AG04449 (cell line): ENCODE data around the gene PERM1.
"Not testable (repeated sequence)": the region's sequence is repeated elsewhere in the genome, so short reads cannot be mapped to it uniquely, and the experiment has no call there.

ENCODE experiments used
- CTCF ChIA-PET: fragments of 350-600 bp; formaldehyde crosslinking; extraction: SDS; loops from one replicate; lab custom pipeline; 2021; ENCODE audit warnings: antibody characterized with exemption; lab: Yijun Ruan, JAX
- POLR2A ChIA-PET: fragments of 400-600, 350-600 bp; formaldehyde crosslinking; extraction: SDS; loops from one replicate; lab custom pipeline; 2020; ENCODE audit warnings: antibody characterized with exemption, inconsistent platforms; lab: Yijun Ruan, JAX
- DNase-seq: peaks from one replicate; pipeline ENCODE4 v3.0.0-alpha.2; 2010; ENCODE audit warnings: low read depth, low spot score
- H3K4me3 ChIP-seq: 2 replicates; pipeline ENCODE4 v1.5.1; 2011; ENCODE audit warnings: low read depth, mild to moderate bottlenecking, control low read depth, low read length
- TF ChIP-seq, protein P1 (sequence below): IDR thresholded peaks from one replicate; pipeline ENCODE4 v1.5.1; 2011; ENCODE audit warnings: mild to moderate bottlenecking, moderate library complexity, low read length, control low read depth, inconsistent platforms; ENCODE audit not compliant: insufficient read depth; ENCODE audit errors: missing control alignments

Gene PERM1

DNA sequence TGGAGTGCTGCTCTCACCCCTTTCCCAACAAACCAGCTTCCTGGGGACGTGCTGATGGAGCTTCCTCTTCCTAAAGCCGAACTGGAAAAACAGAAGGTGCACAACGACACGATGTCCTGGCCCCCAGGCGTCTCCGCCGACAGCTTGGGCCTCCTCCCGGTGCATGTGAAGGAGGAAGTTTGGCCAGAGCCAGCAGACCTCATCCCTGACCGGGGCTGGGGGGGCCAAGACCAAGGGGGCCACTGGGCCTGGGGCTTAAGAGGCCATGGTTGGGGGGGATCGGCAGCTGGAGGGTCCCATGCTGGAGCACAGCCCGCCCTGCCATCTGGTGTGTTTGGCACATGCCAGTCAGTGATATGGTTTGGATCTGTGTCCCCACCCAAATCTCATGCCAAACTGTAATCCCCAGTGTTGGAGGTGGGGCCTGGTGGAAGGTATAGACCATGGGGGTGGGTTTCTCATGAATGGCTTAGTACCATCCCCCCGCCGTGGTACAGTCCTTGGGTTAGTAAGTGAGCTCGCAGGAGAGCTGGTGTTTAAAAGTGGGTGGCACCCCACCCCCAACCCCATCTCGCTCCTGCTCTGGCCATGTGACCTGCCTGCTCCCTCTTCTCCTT, 11.6 kb upstream of the PERM1 start:
- CTCF ChIA-PET: interaction anchor here (0.7 to 7.2 kb wide), 7 partner anchors 9 to 89 kb away, joined by 3 to 86 read pairs (median 4); partner anchors contain the start of gene PERM1
- H3K4me3 ChIP-seq: no peak overlapping the region
- no peak for DNase-seq
- TF ChIP-seq, protein P1, sequence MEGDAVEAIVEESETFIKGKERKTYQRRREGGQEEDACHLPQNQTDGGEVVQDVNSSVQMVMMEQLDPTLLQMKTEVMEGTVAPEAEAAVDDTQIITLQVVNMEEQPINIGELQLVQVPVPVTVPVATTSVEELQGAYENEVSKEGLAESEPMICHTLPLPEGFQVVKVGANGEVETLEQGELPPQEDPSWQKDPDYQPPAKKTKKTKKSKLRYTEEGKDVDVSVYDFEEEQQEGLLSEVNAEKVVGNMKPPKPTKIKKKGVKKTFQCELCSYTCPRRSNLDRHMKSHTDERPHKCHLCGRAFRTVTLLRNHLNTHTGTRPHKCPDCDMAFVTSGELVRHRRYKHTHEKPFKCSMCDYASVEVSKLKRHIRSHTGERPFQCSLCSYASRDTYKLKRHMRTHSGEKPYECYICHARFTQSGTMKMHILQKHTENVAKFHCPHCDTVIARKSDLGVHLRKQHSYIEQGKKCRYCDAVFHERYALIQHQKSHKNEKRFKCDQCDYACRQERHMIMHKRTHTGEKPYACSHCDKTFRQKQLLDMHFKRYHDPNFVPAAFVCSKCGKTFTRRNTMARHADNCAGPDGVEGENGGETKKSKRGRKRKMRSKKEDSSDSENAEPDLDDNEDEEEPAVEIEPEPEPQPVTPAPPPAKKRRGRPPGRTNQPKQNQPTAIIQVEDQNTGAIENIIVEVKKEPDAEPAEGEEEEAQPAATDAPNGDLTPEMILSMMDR: no peak
- POLR2A ChIA-PET: no interaction called here

DNA sequence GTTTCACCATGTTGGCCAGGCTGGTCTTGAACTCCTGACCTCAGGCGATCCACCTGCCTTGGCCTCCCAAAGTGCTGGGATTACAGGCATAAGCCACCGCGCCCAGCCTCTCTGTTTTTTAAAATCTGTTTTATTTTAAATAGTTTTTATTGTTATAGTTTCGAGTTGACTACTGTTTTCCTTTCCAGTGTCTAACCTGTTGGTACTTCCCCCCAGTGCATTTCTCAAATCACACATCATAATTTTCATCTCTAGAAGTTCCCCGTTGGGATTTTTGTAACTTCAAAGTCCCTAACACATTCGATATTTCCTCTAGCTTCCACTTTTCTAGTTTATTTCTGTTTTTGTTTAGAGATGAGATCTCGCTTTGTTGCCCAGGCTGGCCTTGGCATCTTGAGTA, 10.5 kb upstream of the PERM1 start:
- ChIA-PET POLR2A (no interaction called here), CTCF (interaction anchor here (0.5 to 7.2 kb wide), 6 partner anchors 9 to 71 kb away, joined by 3 to 86 read pairs (median 5); partner anchors contain the start of gene PERM1)
- no peak for DNase-seq
- H3K4me3 ChIP-seq: no peak overlapping the region
- TF ChIP-seq, protein P1: no peak

DNA sequence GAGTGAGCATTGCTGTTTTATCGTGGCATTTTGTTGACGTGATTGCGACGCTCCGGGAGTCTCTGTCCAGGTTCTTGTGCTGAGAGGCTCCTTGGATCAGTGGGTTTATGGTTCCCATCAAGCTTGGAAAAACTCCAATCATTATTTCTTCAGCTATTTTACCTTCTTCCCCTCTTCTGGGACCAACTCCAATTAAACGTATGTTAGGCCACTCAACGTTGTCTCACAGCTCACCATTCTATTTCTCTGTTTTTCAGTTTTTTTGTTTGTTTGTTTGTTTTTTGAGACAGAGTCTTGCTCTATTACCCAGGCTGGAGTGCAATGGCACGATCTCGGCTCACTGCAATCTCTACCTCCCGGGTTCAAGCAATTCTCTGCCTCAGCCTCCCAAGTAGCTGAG, 10.0 kb upstream of the PERM1 start:
- CTCF ChIA-PET: interaction anchor here (0.7 to 7.2 kb wide), 4 partner anchors 9 to 27 kb away, joined by 3 to 86 read pairs (median 8); partner anchors contain the start of gene PERM1
- POLR2A ChIA-PET: no interaction called here
- TF ChIP-seq, protein P1: no peak
- no peak for DNase-seq
- H3K4me3 ChIP-seq: no peak overlapping the region

DNA sequence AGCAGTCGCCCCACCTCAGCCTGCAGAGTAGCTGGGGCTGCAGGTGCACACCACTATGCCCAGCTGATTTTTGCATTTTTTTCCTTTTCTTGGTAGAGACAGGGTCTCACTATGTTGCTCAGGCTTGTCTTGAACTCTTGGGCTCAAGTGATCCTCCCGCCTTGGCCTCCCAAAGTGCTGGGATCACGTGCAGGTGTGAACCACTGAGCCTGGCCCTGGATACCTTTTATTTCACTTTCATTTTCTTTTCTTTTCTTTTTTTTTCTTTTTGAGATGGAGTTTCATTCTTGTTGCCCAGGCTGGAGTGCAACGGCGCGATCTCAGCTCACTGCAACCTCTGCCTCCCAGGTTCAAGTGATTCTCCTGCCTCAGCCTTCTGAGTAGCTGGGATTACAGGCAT, 9.4 kb upstream of the PERM1 start:
- POLR2A ChIA-PET, H3K4me3 ChIP-seq, DNase-seq: not testable (repeated sequence)
- CTCF ChIA-PET: interaction anchor here (2.1 to 7.2 kb wide), 2 partner anchors 8 to 11 kb away, joined by 13 to 86 read pairs; partner anchors contain the start of gene PERM1

DNA sequence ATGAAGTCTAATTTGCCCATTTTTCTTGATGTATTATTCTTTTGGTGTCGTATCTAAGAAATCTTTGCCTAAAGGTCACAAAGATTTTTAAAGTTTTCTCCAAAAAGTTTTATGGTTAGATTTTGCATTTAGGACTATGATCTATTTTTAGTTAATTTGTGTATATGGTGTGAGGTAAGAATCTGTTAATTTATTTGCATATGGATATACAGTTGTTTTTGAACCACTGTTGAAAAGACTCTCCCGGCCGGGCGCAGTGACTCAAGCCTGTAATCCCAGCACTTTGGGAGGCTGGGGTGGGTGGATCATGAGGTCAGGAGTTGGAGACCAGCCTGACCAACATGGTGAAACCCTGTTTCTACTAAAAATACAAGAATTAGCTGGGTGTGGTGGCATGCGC, 6.2 kb upstream of the PERM1 start:
- H3K4me3 ChIP-seq, CTCF ChIA-PET, DNase-seq: not testable (repeated sequence)
- POLR2A ChIA-PET: interaction anchor here (0.7 kb wide), 1 partner anchor 25 kb away, joined by 5 read pairs; the partner anchor contains the start of gene ISG15

DNA sequence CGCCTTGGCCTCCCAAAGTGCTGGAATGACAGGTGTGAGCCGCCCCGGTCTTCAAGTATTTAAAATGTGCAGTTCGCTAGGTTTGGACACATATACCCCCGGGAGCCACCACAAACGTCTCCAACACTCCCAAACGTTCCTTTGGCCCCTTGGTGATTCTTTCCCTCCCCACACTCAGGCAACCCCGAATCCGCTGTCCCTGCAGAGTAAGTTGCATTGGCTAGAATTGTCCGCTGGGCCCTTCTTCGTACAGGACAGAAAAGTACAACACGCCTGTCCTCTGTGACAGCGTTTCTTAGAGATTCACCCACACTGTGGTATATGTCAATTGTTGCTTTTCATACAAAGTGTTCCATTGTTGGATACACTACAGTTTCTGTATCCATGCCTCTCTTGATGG, 3.2 kb upstream of the PERM1 start:
- no peak for DNase-seq
- TF ChIP-seq, protein P1: no peak
- CTCF ChIA-PET: interaction anchor here (0.7 to 7.8 kb wide), 15 partner anchors 7 to 306 kb away, joined by 3 to 152 read pairs (median 16); partner anchors contain the start of gene HES4
- no peak overlapping the region for H3K4me3 ChIP-seq
- POLR2A ChIA-PET: no interaction called here

DNA sequence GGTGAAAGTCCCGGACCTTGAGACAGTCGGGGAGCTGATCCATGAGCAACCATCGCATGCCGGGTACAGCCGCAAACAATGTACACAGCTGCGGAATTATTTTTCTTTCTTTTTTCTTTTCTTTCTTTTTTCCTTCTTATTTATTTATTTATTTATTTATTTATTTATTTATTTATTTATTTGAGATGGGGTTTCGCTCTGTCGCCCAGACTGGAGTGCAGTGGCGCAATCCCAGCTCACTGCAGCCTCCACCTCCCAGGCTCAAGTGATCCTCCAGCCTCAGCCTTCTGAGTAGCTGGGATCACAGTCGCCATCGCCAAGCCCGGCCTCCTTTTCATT, 2.6 kb upstream of the PERM1 start:
- DNase-seq: no peak
- TF ChIP-seq, protein P1: no peak
- POLR2A ChIA-PET: interaction anchor here (0.6 kb wide), 1 partner anchor 39 kb away, joined by 3 read pairs; no protein-coding TSS in a partner anchor
- H3K4me3 ChIP-seq: peak overlapping the region; percentile 40
- CTCF ChIA-PET: interaction anchor here (0.6 to 7.8 kb wide), 33 partner anchors 8 to 359 kb away, joined by 3 to 152 read pairs (median 4); partner anchors contain the start of genes HES4, ISG15 and PLEKHN1
